ENCODE results near the gene AGFG2. TPM values are rescaled to one million over a fixed set of nuclear protein-coding genes. Genes with fewer than 3 reads are reported as not detected.

The AGFG2 gene
- total RNA-seq, result 26.7 and 49.5 TPM in 2 replicates

DNA sequence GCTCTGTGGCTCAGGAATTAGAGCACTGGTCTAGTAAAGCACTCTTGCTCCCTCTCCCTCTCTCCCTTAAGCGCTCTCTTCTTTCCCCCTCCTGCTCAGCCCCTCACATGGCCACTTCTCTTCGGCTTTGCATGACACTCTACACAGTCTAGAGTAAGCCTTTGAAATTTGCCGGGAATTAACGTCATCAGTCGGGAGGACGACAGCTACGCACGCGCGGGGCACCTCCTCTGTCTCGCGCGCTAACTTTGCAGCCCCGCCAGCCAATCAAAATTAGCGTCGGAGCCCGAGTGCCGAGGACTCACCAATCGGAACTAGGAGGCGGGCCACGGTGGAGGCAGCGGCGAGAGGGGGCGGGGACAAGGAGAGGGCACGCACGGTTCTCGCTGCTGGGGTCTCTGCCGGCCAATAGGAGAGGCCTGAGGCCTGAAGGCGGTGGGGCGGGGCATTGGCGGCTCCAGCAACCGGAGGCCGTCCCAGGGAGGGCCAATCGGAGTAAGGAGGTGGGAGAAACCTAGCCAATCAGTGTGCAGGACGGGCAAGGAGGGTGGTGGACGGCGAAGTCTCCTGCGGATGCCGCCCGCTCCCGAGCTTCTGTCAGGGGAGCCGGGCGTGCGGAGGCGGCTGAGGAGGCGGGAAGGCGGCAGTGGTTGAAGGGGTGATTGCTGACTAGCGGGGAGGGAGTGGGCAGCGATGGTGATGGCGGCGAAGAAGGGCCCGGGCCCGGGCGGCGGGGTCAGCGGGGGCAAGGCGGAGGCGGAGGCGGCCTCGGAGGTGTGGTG, at the start of gene AGFG2:
Gene AGFG2, plus strand, starts transcription at position 550 of the 782 bp plus-strand sequence. Its CDS starts 144 bp downstream, at position 694.

DNA sequence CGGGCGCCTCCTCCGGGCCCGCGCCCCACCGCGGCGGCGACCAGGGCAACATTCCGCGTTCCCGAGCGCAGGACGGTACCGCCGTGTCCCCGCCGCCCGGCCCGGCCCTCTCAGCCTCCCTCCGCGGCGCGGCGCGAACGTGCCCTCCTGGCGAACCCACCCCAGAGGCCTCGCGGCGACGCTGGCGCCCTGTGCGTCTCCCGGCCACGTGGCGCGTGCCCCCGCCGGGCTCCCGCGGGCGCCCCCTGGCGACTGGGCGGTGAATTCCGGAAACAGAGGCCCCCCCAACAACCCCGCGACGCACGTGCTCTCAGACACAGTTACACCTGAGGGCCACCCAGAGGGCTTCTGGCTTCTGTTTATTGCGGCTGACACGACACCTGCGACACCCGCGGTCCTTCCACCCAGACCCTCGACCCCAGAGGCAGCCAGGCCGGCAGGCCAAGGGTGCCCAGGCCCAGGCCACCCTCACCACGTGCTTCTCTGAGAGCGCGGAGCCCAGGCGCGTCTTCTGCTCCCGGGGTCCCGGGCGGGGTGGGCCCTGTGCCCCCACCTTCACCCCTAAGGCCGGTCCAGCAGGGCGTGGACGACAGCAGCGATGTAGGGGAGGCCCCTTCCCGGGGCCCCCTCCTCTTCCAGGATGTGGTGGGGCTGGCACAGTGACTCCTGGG, 34.8 kb downstream of the AGFG2 start, which contains the start of gene SAP25:
Gene SAP25, minus strand, starts transcription at position 210 of the 671 bp plus-strand sequence. Its CDS starts 158 bp downstream, at position 52.

GRCh38 chr7:100585511-100586265, 46.7 kb downstream of the AGFG2 start, which contains the start of gene LRCH4:
Gene LRCH4 (minus strand): TSS chr7:100586129. CDS start chr7:100586100, 29 bp downstream.

GRCh38 chr7:100586266-100587025, 47.4 kb downstream of the AGFG2 start, which contains the start of gene FBXO24:
Gene FBXO24 (plus strand): TSS chr7:100586328. CDS start chr7:100586626, 298 bp downstream.

GRCh38 chr7:100611983-100612729, 73.2 kb downstream of the AGFG2 start, which contains the start of gene MOSPD3:
Gene MOSPD3 (plus strand): TSS chr7:100612540. CDS start chr7:100612792, 252 bp downstream.

Other genes starting within 250 kb of the AGFG2 start
- not detected in 2 replicates for gene SPDYE3, start 231.5 kb upstream of the AGFG2 start, total RNA-seq
- 9.4 and 14.3 TPM in 2 replicates for gene PILRB, start 181.1 kb upstream of the AGFG2 start, total RNA-seq
- gene PILRA, start 165.7 kb upstream of the AGFG2 start, total RNA-seq, result 0.17 and 0.22 TPM in 2 replicates
- 1.1 and 1.2 TPM in 2 replicates for gene ZCWPW1, start 110.5 kb upstream of the AGFG2 start, total RNA-seq
- 39.4 and 41.5 TPM in 2 replicates for gene MEPCE, start 109.4 kb upstream of the AGFG2 start, total RNA-seq
- gene PPP1R35, start 102.7 kb upstream of the AGFG2 start, total RNA-seq, result 10.5 and 12.4 TPM in 2 replicates
- 0.09 and 0.22 TPM in 2 replicates for gene SPACDR, start 74.9 kb upstream of the AGFG2 start, total RNA-seq
- gene TSC22D4, start 60.0 kb upstream of the AGFG2 start, total RNA-seq, result 16.6 and 18.7 TPM in 2 replicates
- 1.6 and 2.3 TPM in 2 replicates for gene NYAP1, start 55.3 kb upstream of the AGFG2 start, total RNA-seq
- not detected in 2 replicates for gene SAP25, start 34.7 kb downstream of the AGFG2 start, total RNA-seq
- 4.4 and 5.5 TPM in 2 replicates for gene LRCH4, start 46.9 kb downstream of the AGFG2 start, total RNA-seq
- 0.09 and 0.11 TPM in 2 replicates for gene FBXO24, start 47.1 kb downstream of the AGFG2 start, total RNA-seq
- gene PCOLCE, start 63.2 kb downstream of the AGFG2 start, total RNA-seq, result 0.09 and 0.11 TPM in 2 replicates
- gene MOSPD3, start 73.3 kb downstream of the AGFG2 start, total RNA-seq, result 5.4 and 6.4 TPM in 2 replicates
- 0.17 and 0.54 TPM in 2 replicates for gene TFR2, start 102.3 kb downstream of the AGFG2 start, total RNA-seq
- not detected in 2 replicates for gene ACTL6B, start 117.2 kb downstream of the AGFG2 start, total RNA-seq
- gene GNB2, start 134.5 kb downstream of the AGFG2 start, total RNA-seq, result 53.7 and 59.7 TPM in 2 replicates
- 14.4 and 16.0 TPM in 2 replicates for gene GIGYF1, start 155.0 kb downstream of the AGFG2 start, total RNA-seq
- gene POP7, start 166.9 kb downstream of the AGFG2 start, total RNA-seq, result 21.2 and 24.1 TPM in 2 replicates
- gene EPO, start 181.3 kb downstream of the AGFG2 start, total RNA-seq, result not detected in 2 replicates
- not detected in 2 replicates for gene ZAN, start 194.4 kb downstream of the AGFG2 start, total RNA-seq

Data from dermis lymphatic vessel endothelial cell (primary cell).